ENCODE results near the gene NOL6.
A peak's percentile ranks its signal among the peaks of the same experiment; 100 is the strongest.

The NOL6 gene

DNA sequence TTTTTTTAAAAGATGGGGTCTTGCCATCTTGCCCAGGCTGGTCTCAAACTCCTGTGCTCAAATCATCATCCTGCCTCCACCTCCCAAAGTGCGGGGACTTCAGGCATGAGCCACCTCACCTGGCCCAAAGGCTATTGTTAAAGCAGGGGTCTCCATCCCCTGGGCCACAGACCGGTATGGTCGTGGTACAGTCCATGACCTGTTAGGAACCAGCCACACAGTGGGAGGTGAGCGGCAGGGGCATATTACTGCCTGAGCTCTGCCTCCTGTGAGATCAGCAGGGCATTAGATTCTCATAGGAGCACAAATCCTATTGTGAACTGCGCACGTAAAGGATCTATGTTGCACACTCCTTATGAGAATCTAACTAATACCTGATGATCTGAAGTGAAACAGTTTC lies 7.3 kb upstream of the NOL6 start:
- no peak overlapping the region for H3K27ac ChIP-seq
- H3K4me3 ChIP-seq (ENCODE audit: low read depth, low read length): no peak overlapping the region
- H3K9me3 ChIP-seq (ENCODE audit: severe bottlenecking): no peaks in the 10 kb centered on the region
- no peaks in the 10 kb centered on the region for H3K36me3 ChIP-seq
- DNase-seq: no peak
- no peaks in the 10 kb centered on the region for H3K27me3 ChIP-seq (ENCODE audit: insufficient read depth, low read depth, severe bottlenecking)
- TF ChIP-seq CTCF (IDR thresholded peaks at IDR 0.05; ENCODE audit: low read depth, low read length): no peak

GRCh38 chr9:33480106-33480505 lies 6.4 kb upstream of the NOL6 start:
- Histone ChIP-seq H3K4me3 (ENCODE audit: low read depth, low read length) (no peak overlapping the region), H3K9me3 (ENCODE audit: severe bottlenecking) (no peaks in the 10 kb centered on the region), H3K27me3 (ENCODE audit: insufficient read depth, low read depth, severe bottlenecking) (no peaks in the 10 kb centered on the region), H3K36me3 (no peaks in the 10 kb centered on the region), H3K27ac (no peak overlapping the region)
- no peak for DNase-seq
- no peak for TF ChIP-seq CTCF (IDR thresholded peaks at IDR 0.05; ENCODE audit: low read depth, low read length)

- Histone ChIP-seq H3K4me3 (ENCODE audit: low read depth, low read length) (no peak overlapping the region), H3K27me3 (ENCODE audit: insufficient read depth, low read depth, severe bottlenecking) (no peaks in the 10 kb centered on the region), H3K36me3 (peaks cover 6% of the 10 kb centered on the region), H3K9me3 (ENCODE audit: severe bottlenecking) (no peaks in the 10 kb centered on the region), H3K27ac (no peak overlapping the region)
- DNase-seq: no peak
- no peak for TF ChIP-seq CTCF (IDR thresholded peaks at IDR 0.05; ENCODE audit: low read depth, low read length)
Observed at GRCh38 chr9:33476503-33476902, 2.8 kb upstream of the NOL6 start.

DNA sequence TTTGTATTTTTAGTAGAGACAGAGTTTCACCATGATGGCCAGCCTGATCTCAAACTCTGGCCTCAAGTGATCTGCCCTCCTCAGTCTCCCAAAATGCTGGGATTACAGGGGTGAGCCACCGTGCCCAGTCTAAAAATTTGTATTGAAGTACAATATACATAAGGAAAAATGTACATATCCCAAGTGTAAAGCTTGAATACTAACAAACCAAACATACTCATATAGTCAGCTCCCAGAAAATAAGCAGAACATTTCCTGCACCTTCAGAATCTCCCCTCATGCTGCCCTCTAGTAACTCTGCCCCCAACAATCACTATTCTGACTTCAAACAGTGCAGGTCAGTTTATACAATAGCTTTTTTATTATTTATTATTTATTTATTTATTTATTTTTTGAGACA lies 1.6 kb upstream of the NOL6 start:
- Histone ChIP-seq H3K9me3 (ENCODE audit: severe bottlenecking) (no peaks in the 10 kb centered on the region), H3K27ac (no peak overlapping the region), H3K4me3 (ENCODE audit: low read depth, low read length) (no peak overlapping the region), H3K27me3 (ENCODE audit: insufficient read depth, low read depth, severe bottlenecking) (no peaks in the 10 kb centered on the region), H3K36me3 (peaks cover 13% of the 10 kb centered on the region)
- no peak for TF ChIP-seq CTCF (IDR thresholded peaks at IDR 0.05; ENCODE audit: low read depth, low read length)
- DNase-seq: no peak

DNA sequence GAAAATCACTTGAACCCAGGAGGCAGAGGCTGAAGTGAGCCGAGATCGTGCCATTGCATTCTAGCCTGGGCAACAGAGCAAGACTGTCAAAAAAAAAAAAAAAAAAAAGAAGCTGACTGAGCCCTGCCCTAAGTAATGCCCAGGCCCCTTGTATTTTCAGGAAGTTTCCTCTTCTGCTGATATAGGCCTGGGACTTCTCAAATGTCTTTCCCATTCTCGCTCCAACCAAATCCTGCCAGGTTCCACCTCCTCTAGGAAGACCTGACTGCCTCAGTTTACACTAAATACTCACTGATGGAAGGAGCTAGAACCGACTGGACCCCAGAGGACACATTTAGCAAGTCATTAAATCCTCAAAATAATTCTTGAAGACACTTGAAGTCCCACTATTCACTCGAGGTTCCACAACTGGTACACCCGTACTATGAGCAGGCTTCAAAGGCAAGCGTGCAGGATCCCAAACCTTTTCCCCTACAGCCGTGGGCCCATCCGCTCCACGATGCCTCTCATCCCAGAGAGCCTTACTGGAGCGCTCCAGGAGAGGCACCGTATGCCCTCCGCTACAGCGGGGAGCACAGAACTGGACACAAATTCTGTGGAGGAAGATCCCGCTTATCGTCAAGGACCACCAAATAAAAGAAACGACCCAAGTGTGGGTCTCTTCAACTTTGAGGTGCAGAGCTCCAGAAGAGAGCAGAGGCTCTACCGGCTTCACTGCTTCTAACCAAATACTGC lies 676 bp downstream of the NOL6 start:
- Histone ChIP-seq H3K27ac (0 out of 2 replicates have a peak overlapping the region, but pooled peaks have one; percentile 3), H3K27me3 (ENCODE audit: insufficient read depth, low read depth, severe bottlenecking) (no peaks in the 10 kb centered on the region), H3K4me3 (ENCODE audit: low read depth, low read length) (peak overlapping the region; percentile 69), H3K36me3 (peaks cover 32% of the 10 kb centered on the region), H3K9me3 (ENCODE audit: severe bottlenecking) (no peaks in the 10 kb centered on the region)
- DNase-seq: no peak
- no peak for TF ChIP-seq CTCF (IDR thresholded peaks at IDR 0.05; ENCODE audit: low read depth, low read length)
